H9 (cell line): ENCODE measurements around the gene EFCAB10. TPM values are rescaled to one million over a fixed set of nuclear protein-coding genes. Genes with fewer than 3 reads are reported as not detected.

Experiments
- total RNA-seq: library from RNA; stranded (reverse); gene quantifications from 2 replicates; pipeline ENCODE4 v1.2.1, GENCODE V29; 2021

EFCAB10 gene
- total RNA-seq, 1 experiment from 2014 or later = 1.5 TPM

Other genes with a start within 250 kb of the EFCAB10 start
- gene SRPK2, start 192.6 kb downstream of the EFCAB10 start, total RNA-seq = 40.4 and 41.1 TPM in 2 replicates
- 49.7 and 54.3 TPM in 2 replicates for gene PUS7, start 59.2 kb downstream of the EFCAB10 start, total RNA-seq
- gene RINT1, start 49.3 kb downstream of the EFCAB10 start, total RNA-seq = 20.8 and 21.5 TPM in 2 replicates